ENCODE measurements around the gene DNAAF3.
A peak's percentile ranks its signal among the peaks of the same experiment; 100 is the strongest.

DNAAF3 gene

DNA sequence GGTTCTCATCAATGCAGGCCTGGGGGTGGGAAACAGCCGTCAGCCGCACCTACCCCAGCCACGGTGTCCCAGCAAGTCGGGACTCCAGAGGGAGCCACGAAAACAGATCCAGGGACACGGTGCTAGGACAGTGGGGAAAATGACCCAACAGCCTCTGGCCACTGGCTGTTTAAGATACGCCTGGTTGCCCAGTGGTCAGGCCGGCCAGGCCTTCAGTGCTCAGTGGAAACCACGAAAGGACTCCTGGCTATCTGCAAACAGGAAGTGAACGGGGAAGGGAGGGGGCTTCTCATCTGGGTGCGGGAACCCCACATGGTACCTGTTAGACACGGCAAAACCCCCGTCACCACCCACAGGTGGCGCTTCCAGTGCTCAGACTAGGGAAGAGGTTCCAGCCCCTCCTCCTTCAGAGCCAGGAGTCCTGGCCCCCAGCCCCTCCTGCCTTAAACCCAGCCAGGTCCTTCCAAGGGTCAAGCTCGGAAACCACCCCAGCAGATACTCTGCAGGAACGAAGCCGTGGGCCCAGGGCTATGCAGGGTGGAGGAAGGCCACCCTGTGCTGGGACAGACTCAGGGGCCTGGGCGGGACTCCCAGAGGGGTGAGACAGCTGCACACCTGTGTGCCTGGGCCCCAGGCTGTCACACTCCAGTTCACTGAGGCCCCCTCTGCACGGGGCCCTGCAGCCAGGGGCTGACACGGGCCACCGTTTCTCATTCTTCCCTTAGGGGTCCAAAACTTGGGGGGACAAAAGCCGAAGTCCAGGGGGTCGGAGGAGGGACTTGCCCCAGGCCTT, 53.4 kb downstream of the DNAAF3 start:
- no peaks in the 10 kb centered on the region for H3K27me3 Mint-ChIP-seq
- peaks cover 30 to 40% of the 10 kb centered on the region in 2 donors for H3K4me1 Mint-ChIP-seq (ENCODE audit: low read depth in 2 of 2)
- ATAC-seq (replicated peaks) (no peak), DNase-seq (no peak)
- H3K27ac Mint-ChIP-seq = peak overlapping the region in 1 of 2 donors; percentile 32
- H3K9me3 Mint-ChIP-seq = no peaks in the 10 kb centered on the region
- peaks cover 24% of the 10 kb centered on the region for H3K36me3 Mint-ChIP-seq (ENCODE audit: insufficient read depth)
- H3K4me3 Mint-ChIP-seq = no peak overlapping the region

DNA sequence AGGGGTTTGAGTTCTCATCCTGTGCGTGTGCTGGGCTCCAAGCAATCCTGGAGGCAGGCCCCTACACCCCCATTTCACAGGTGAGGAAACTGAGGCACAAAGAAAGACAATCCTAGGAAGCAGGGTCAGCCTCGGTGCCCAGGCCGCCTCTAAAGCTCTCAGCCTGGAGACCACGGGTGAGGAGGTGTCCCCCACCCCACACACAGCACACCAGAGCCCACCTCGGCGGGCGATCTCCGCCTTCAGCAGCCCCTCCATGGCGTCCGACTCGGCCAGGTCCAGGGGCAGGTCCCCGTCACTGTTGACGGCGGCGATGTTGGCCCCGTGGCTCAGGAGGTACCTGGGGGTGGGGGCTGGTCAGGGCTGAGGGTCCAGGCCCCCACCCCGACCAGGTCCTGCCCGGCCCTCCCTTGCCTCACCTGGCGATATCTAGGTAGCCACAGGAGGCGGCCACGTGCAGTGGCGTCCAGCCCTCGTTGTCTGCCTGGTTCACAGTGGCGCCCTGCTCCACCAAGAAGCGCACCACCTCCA, 54.1 kb downstream of the DNAAF3 start:
- no peaks in the 10 kb centered on the region for H3K27me3 Mint-ChIP-seq
- peaks cover 27 to 35% of the 10 kb centered on the region in 2 donors for H3K4me1 Mint-ChIP-seq (ENCODE audit: low read depth in 2 of 2)
- H3K9me3 Mint-ChIP-seq = no peaks in the 10 kb centered on the region
- DNase-seq (no peak), ATAC-seq (replicated peaks) (no peak)
- peak overlapping the region in 1 of 2 donors; percentile 32 for H3K27ac Mint-ChIP-seq
- peaks cover 20% of the 10 kb centered on the region for H3K36me3 Mint-ChIP-seq (ENCODE audit: insufficient read depth)
- no peak overlapping the region for H3K4me3 Mint-ChIP-seq

- Mint-ChIP-seq H3K4me3 (no peak overlapping the region), H3K27me3 (no peaks in the 10 kb centered on the region), H3K27ac (peak overlapping the region in 1 of 2 donors; percentile 24), H3K36me3 (ENCODE audit: insufficient read depth) (peaks cover 13% of the 10 kb centered on the region), H3K4me1 (ENCODE audit: low read depth in 2 of 2) (peaks cover 25 to 29% of the 10 kb centered on the region in 2 donors), H3K9me3 (no peaks in the 10 kb centered on the region)
- no peak for ATAC-seq (replicated peaks)
- no peak for DNase-seq
Observed at GRCh38 chr19:55111238-55111831, 55.1 kb downstream of the DNAAF3 start.

DNA sequence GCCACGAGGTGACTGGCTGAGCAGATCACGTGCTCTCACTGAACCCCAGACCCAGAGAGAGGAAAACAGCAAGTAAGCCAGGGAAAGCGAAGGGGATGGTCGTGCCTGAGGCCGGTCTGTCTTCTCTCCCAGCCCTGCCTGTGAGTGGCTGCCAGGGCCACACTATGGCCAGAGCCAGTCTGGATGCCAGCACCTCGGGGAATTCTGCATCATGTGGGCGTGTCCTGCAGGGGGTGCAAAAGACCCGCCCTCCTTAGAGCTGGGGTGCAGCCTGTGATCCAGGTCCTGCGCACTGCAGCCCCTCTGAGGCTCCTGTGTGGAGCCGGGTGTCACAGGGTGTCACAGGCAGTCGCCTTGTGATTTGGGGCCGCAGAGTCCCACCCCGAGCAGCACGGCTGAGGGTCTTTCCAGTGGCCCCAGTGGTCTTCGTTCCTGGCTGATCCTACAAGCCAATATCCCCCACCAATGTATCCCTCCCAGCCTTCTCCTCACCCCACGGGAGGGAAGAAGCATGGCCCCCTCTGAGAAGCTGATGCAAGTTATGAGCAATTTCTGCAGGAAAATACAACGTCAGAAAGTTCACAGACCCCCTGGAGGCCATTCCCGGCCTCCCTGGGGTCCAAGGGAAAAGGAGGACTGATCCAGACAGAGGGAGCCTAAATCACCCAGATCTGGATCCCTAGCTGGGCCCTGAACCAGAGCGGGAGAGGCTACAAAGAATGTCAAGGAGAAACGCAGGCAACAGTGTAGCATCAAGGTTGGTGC, 56.7 kb downstream of the DNAAF3 start:
- peaks cover 14 to 15% of the 10 kb centered on the region in 2 donors for H3K4me1 Mint-ChIP-seq (ENCODE audit: low read depth in 2 of 2)
- ATAC-seq (replicated peaks) = no peak
- no peak for DNase-seq
- peaks cover 16% of the 10 kb centered on the region for H3K36me3 Mint-ChIP-seq (ENCODE audit: insufficient read depth)
- H3K4me3 Mint-ChIP-seq = no peak overlapping the region
- no peak overlapping the region for H3K27ac Mint-ChIP-seq
- no peaks in the 10 kb centered on the region for H3K27me3 Mint-ChIP-seq
- H3K9me3 Mint-ChIP-seq = no peaks in the 10 kb centered on the region

All from effector memory CD8-positive, alpha-beta T cell (primary cell).